Mesenchymal stem cell (in vitro differentiated cells and primary cell): ENCODE measurements around the gene LDLRAP1.

Experiments
- DNase-seq: peaks from one replicate; pipeline ENCODE4 v3.0.0-alpha.2; 2013
- H2AFZ ChIP-seq: one replicate; pipeline ENCODE4 v1.6.1; 2013; ENCODE audit warnings: low read depth, mild to moderate bottlenecking, control low read depth, inconsistent platforms, low read length, moderate library complexity
- H2AK5ac ChIP-seq: 2 replicates; pipeline ENCODE4 v1.6.1; 2013; ENCODE audit warnings: low read length, moderate library complexity, mild to moderate bottlenecking, inconsistent platforms; ENCODE audit not compliant: severe bottlenecking
- H2BK120ac ChIP-seq: one replicate; pipeline ENCODE4 v1.6.1; 2013; ENCODE audit warnings: low read depth, mild to moderate bottlenecking, inconsistent platforms, low read length, moderate library complexity
- H2BK12ac ChIP-seq, 2 experiments: one replicate each; pipeline ENCODE4 v1.6.1; 2013; ENCODE audit warnings: inconsistent platforms in 2 of 2, low read length in 2 of 2, mild to moderate bottlenecking in 2 of 2, moderate library complexity in 2 of 2, control low read depth in 1 of 2
- H2BK15ac ChIP-seq: one replicate; pipeline ENCODE4 v1.6.1; 2013; ENCODE audit warnings: mild to moderate bottlenecking, low read depth, inconsistent platforms; ENCODE audit not compliant: poor library complexity, severe bottlenecking
- H2BK5ac ChIP-seq: 2 replicates; pipeline ENCODE4 v1.6.1; 2013; ENCODE audit warnings: low read depth, mild to moderate bottlenecking, low read length, control low read depth, inconsistent platforms; ENCODE audit not compliant: poor library complexity, severe bottlenecking
- H3K14ac ChIP-seq, 2 experiments: one replicate each; pipeline ENCODE4 v1.6.1; 2013; ENCODE audit warnings: inconsistent platforms in 2 of 2, low read length in 2 of 2, control low read depth in 1 of 2, mild to moderate bottlenecking in 1 of 2, moderate library complexity in 1 of 2
- H3K18ac ChIP-seq, 2 experiments: one replicate each; pipeline ENCODE4 v1.6.1; 2013; ENCODE audit warnings: inconsistent platforms in 2 of 2, low read length in 2 of 2, control low read depth in 1 of 2, low read depth in 1 of 2, mild to moderate bottlenecking in 1 of 2
- H3K23ac ChIP-seq, 2 experiments: one replicate each; pipeline ENCODE4 v1.6.1; 2013; ENCODE audit warnings: inconsistent platforms in 2 of 2, low read length in 2 of 2, mild to moderate bottlenecking in 2 of 2, moderate library complexity in 2 of 2, control low read depth in 1 of 2
- H3K27ac ChIP-seq: 2 replicates; pipeline ENCODE4 v1.5.1; 2013; ENCODE audit warnings: mild to moderate bottlenecking, moderate library complexity, low read length, control low read depth, inconsistent platforms; ENCODE audit not compliant: poor library complexity, severe bottlenecking
- H3K27me3 ChIP-seq, 2 experiments: 2 replicates each; pipeline versions ENCODE4 v1.6.1 to v1.7.0; 2013; ENCODE audit warnings: low read length in 2 of 2, mild to moderate bottlenecking in 2 of 2, moderate library complexity in 2 of 2, control low read depth in 1 of 2, inconsistent platforms in 1 of 2; ENCODE audit not compliant: control insufficient read depth in 1 of 2, insufficient read depth in 1 of 2
- H3K36me3 ChIP-seq, 2 experiments: 2 replicates each; pipeline versions ENCODE4 v1.6.1 to v1.7.0; 2013; ENCODE audit warnings: low read length in 2 of 2, control low read depth in 1 of 2, inconsistent platforms in 1 of 2, low read depth in 1 of 2, mild to moderate bottlenecking in 1 of 2; ENCODE audit not compliant: insufficient read depth in 2 of 2, control insufficient read depth in 1 of 2
- H3K4ac ChIP-seq, 2 experiments: one replicate each; pipeline ENCODE4 v1.6.1; 2013; ENCODE audit warnings: inconsistent platforms in 2 of 2, low read length in 2 of 2, mild to moderate bottlenecking in 2 of 2, moderate library complexity in 2 of 2, control low read depth in 1 of 2, low read depth in 1 of 2
- H3K4me1 ChIP-seq: 2 replicates; pipeline ENCODE4 v1.6.1; 2013; ENCODE audit warnings: low read depth, low read length, control low read depth; ENCODE audit not compliant: control insufficient read depth, insufficient read depth
- H3K4me2 ChIP-seq: 2 replicates; pipeline ENCODE4 v1.6.1; 2013; ENCODE audit warnings: low read length, mild to moderate bottlenecking, inconsistent platforms; ENCODE audit not compliant: poor library complexity, severe bottlenecking
- H3K4me3 ChIP-seq, 2 experiments: 2 replicates each; pipeline versions ENCODE4 v1.5.1 to v1.7.0; 2013; ENCODE audit warnings: low read length in 2 of 2, mild to moderate bottlenecking in 2 of 2, control low read depth in 1 of 2, low read depth in 1 of 2; ENCODE audit not compliant: insufficient read depth in 1 of 2
- H3K79me1 ChIP-seq: replicated peaks from 2 replicates; pipeline ENCODE4 v1.6.1; 2013; ENCODE audit warnings: mild to moderate bottlenecking, control low read depth, low read length, inconsistent platforms; ENCODE audit not compliant: poor library complexity, severe bottlenecking
- H3K9ac ChIP-seq: 2 replicates; pipeline ENCODE4 v1.7.0; 2013; ENCODE audit warnings: mild to moderate bottlenecking, low read length, moderate library complexity
- H3K9me3 ChIP-seq: 2 replicates; pipeline ENCODE4 v1.7.0; 2013; ENCODE audit warnings: mild to moderate bottlenecking, low read length; ENCODE audit not compliant: control insufficient read depth
- H4K8ac ChIP-seq: one replicate; pipeline ENCODE4 v1.6.1; 2013; ENCODE audit warnings: inconsistent platforms, mild to moderate bottlenecking, low read length, moderate library complexity
- H4K91ac ChIP-seq: one replicate; pipeline ENCODE4 v1.6.1; 2013; ENCODE audit warnings: mild to moderate bottlenecking, low read length, inconsistent platforms
- WGBS: methylation state at CpG from one replicate; pipeline ENCODE4 v1.1.7; 2013; ENCODE audit warnings: mixed read lengths; 5-methylcytosine and 5-hydroxymethylcytosine counted together

Gene LDLRAP1

GRCh38 chr1:25548601-25549000 is 5.2 kb downstream of the LDLRAP1 start:
- Histone ChIP-seq H3K36me3 (peaks cover 0 to 3% of the 10 kb centered on the region in 2 experiments), H3K27ac (no peak overlapping the region), H2BK120ac (no peak overlapping the region), H3K18ac (no peak overlapping the region), H3K9ac (no peak overlapping the region), H3K79me1 (peaks cover 51% of the 10 kb centered on the region), H2AFZ (no peak overlapping the region), H3K9me3 (no peaks in the 10 kb centered on the region), H3K4me1 (peaks cover 40% of the 10 kb centered on the region), H3K14ac (no peak overlapping the region), H3K23ac (no peak overlapping the region), H2BK15ac (no peak overlapping the region), H3K4me2 (no peak overlapping the region), H3K4me3 (no peak overlapping the region), H3K4ac (no peak overlapping the region), H4K91ac (no peak overlapping the region), H3K27me3 (no peaks in the 10 kb centered on the region), H4K8ac (no peak overlapping the region), H2BK5ac (no peak overlapping the region), H2AK5ac (no peak overlapping the region), H2BK12ac (no peak overlapping the region)
- DNase-seq, result no peak
- WGBS, result 96% methylated on average over 4 of the region's 4 CpGs

- Histone ChIP-seq H4K8ac (peak overlapping the region; percentile 55), H3K4me3 (no peak overlapping the region), H3K9me3 (no peaks in the 10 kb centered on the region), H3K4me1 (peaks cover 34% of the 10 kb centered on the region), H2BK5ac (peak overlapping the region; percentile 24), H3K23ac (no peak overlapping the region), H3K27me3 (no peaks in the 10 kb centered on the region), H2AFZ (no peak overlapping the region), H2AK5ac (peak overlapping the region; percentile 74), H3K18ac (peak overlapping the region in 1 of 2 experiments; percentile 64), H3K27ac (peak overlapping the region; percentile 42), H2BK12ac (peak overlapping the region in 1 of 2 experiments; percentile 92), H3K79me1 (peaks cover 45% of the 10 kb centered on the region), H3K4me2 (peak overlapping the region; percentile 29), H2BK15ac (peak overlapping the region; percentile 95), H3K36me3 (peaks cover 0 to 5% of the 10 kb centered on the region in 2 experiments), H4K91ac (peak overlapping the region; percentile 90), H3K14ac (peak overlapping the region in 1 of 2 experiments; percentile 61), H3K4ac (peak overlapping the region; percentile 32 to 64), H2BK120ac (peak overlapping the region; percentile 52), H3K9ac (no peak overlapping the region)
- DNase-seq, result peak; percentile 56
- WGBS, result 65% methylated on average over 19 of the region's 19 CpGs
Observed at GRCh38 chr1:25549273-25550154, 6.1 kb downstream of the LDLRAP1 start.

GRCh38 chr1:25550155-25550506 is 6.7 kb downstream of the LDLRAP1 start:
- Histone ChIP-seq H3K27me3 (no peaks in the 10 kb centered on the region), H2BK120ac (peak overlapping the region; percentile 11), H2BK15ac (peak overlapping the region; percentile 88), H3K4ac (peak overlapping the region; percentile 32 to 64), H3K9ac (no peak overlapping the region), H3K9me3 (no peaks in the 10 kb centered on the region), H2BK5ac (no peak overlapping the region), H3K79me1 (peaks cover 47% of the 10 kb centered on the region), H3K18ac (no peak overlapping the region), H3K14ac (peak overlapping the region in 1 of 2 experiments; percentile 61), H2BK12ac (peak overlapping the region in 1 of 2 experiments; percentile 92), H3K36me3 (peaks cover 2 to 11% of the 10 kb centered on the region in 2 experiments), H3K23ac (no peak overlapping the region), H3K4me3 (no peak overlapping the region), H3K4me1 (peaks cover 28% of the 10 kb centered on the region), H2AK5ac (peak overlapping the region; percentile 55), H3K27ac (peak overlapping the region; percentile 42), H3K4me2 (no peak overlapping the region), H4K91ac (peak overlapping the region; percentile 90), H4K8ac (peak overlapping the region; percentile 55), H2AFZ (no peak overlapping the region)
- 50% methylated on average over 2 of the region's 2 CpGs for WGBS
- DNase-seq, result peak; percentile 63

- H3K9ac ChIP-seq, result no peak overlapping the region
- H3K27ac ChIP-seq, result no peak overlapping the region
- H3K4me3 ChIP-seq, result no peak overlapping the region
- no peaks in the 10 kb centered on the region for H3K27me3 ChIP-seq
- H3K18ac ChIP-seq, result peak overlapping the region; percentile 44 to 63
- H2BK15ac ChIP-seq, result no peak overlapping the region
- H3K4me1 ChIP-seq, result peaks cover 26% of the 10 kb centered on the region
- H3K14ac ChIP-seq, result no peak overlapping the region
- no peak overlapping the region for H2BK5ac ChIP-seq
- no peak for DNase-seq
- peak overlapping the region; percentile 34 for H4K91ac ChIP-seq
- H3K4ac ChIP-seq, result no peak overlapping the region
- H3K4me2 ChIP-seq, result no peak overlapping the region
- H2AFZ ChIP-seq, result no peak overlapping the region
- peak overlapping the region; percentile 3 for H2AK5ac ChIP-seq
- no peak overlapping the region for H3K23ac ChIP-seq
- WGBS, result 46% methylated on average over 3 of the region's 3 CpGs
- H3K36me3 ChIP-seq, result peaks cover 3 to 17% of the 10 kb centered on the region in 2 experiments
- no peak overlapping the region for H2BK120ac ChIP-seq
- H4K8ac ChIP-seq, result no peak overlapping the region
- peaks cover 45% of the 10 kb centered on the region for H3K79me1 ChIP-seq
- H3K9me3 ChIP-seq, result no peaks in the 10 kb centered on the region
- H2BK12ac ChIP-seq, result no peak overlapping the region
Observed at GRCh38 chr1:25550683-25551310, 7.4 kb downstream of the LDLRAP1 start.
